NCI-H1092 (cell line): ENCODE measurements around the gene FHAD1.

Experiments
- DNase-seq: peaks from one replicate; lab custom pipeline; 2025; lab: John Stamatoyannopoulos, UW

The FHAD1 gene

DNA sequence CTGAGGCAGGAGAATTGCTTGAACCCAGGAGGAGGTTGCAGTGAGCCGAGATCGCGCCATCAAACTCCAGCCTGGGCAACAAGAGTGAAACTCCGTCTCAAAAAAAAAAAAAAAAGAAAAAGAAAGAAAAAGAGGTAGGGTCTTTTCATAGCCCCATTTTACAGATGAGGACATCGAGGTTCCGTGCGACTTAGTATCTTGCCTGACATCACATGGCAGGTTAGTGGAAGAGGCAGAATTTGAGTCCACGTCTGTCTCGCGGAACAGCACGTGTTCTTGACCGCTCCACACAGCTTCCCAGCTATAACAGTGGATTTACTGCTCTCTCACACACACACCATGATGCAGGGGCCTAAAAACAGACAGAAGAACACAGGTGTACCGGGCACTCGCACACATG is 192.3 kb downstream of the FHAD1 start:
- no peak for DNase-seq

DNA sequence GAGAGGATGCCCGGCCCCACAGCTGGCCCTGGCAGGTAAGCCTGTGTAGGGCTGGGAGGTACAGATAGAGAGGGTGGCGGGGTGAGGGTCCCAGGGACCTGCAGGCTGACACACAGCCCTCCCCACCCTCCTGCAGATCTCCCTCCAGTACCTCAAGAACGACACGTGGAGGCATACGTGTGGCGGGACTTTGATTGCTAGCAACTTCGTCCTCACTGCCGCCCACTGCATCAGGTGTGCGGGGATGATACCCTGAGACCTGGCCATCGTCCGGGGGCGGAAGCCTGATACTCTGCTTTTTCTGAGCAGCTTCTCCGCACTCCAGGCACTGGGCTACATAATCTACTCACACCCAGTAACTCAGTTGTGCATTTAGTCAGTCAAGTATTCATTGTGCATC is 193.3 kb downstream of the FHAD1 start:
- no peak for DNase-seq

DNA sequence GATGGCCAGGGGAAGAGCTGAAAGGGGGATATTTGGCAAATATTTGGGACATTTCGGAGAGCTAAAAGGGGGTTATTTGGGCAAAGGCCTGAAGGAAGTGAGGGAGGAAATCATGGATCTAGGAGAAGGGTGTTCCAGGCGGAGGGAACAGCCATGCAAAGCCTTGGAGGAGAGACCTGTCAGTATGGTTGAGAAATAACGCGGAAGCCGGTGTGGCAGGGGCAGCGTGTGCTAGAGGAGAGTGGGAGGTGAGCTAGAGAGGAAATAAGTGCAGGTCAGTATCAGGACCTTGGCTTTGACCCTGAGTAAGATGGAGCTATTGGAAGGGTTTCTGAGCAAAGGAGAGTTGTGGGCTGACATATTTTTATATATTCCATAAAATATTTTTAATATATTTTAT is 194.2 kb downstream of the FHAD1 start:
- no peak for DNase-seq

DNA sequence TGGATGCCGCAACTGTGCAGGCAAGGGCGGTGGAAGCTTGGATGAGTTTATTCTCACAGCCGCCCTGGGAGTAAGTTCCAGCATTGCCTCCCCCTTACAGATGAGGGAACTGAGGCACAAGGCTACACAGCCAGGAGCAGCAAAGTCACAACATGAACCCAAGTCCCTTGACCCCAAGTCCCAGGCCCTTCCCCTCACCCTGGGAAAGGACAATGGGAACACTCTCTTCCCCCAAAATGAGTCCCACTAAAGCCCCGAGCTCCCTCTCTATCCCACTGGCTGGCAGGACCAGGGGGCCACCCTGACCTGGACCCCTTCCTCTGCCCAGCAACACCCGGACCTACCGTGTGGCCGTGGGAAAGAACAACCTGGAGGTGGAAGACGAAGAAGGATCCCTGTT is 195.1 kb downstream of the FHAD1 start:
- DNase-seq = no peak

DNA sequence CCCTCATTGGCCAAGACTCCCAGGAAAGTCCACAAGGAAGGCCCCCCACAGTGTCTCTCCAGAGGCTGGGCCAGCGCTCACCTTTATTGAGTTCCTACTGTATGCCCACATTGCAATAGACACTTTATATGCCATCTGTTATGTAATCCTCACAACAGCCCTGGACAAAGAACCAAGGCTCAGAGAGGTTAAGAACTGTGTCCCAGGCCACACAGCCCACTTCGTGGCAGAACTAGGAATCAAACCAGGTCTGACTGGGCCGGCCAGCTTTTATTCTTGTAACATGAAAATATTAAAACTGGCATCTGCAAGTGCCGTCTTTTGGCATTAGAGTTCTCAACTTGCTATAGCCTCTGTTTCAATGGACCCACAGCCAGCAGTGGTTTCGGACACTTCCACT is 195.7 kb downstream of the FHAD1 start:
- no peak for DNase-seq

DNA sequence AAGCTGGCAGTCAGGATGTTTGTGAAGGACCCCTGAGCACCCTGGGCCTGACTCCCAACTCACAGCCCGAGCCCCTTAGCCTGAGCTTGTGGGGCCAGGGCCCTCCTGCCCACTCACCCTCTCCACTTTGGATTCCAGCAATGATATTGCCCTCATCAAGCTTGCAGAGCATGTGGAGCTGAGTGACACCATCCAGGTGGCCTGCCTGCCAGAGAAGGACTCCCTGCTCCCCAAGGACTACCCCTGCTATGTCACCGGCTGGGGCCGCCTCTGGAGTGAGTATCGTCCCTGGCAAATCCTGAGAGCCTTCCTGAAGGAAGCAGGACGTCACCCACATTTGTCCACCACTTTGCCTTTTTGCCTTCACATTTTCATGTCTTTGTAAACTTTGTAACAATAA is 196.3 kb downstream of the FHAD1 start:
- DNase-seq = no peak

DNA sequence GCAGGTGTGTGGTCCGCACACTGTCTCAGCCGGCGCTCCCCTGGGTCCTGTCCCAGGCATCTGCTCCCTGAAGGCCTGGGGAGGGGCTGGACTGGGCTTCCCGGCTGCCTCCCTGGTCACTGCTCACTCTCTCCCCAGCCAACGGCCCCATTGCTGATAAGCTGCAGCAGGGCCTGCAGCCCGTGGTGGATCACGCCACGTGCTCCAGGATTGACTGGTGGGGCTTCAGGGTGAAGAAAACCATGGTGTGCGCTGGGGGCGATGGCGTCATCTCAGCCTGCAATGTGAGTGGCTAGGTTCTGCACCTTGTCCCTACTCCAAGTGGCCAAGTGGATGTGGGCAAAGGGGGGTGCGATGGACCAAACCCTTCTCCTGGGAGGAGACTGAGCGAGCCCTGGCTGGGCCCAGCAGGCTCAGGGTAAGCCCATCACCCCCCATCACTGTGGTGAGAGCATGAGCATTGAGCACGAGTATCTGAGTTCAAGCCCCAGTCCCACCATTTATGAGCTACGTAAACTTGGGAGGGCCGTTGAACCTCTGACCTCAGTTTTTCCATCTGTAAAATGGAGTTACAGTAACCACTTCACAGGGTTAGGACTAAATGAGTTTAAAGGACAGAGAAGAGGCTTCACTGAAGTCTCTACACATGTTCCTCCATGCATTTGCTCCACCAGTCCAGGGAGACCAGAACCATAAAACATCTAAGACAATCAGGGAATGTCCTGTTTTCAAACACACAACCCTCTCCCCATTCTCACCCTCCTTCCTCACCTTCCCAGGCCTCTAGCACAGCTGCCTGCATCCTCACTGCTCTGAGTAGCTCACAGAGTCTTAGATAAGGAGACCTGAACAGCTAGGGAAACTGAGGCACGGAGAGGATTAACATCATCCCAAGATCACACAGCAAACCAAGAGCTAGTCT is 197.7 kb downstream of the FHAD1 start:
- no peak for DNase-seq

DNA sequence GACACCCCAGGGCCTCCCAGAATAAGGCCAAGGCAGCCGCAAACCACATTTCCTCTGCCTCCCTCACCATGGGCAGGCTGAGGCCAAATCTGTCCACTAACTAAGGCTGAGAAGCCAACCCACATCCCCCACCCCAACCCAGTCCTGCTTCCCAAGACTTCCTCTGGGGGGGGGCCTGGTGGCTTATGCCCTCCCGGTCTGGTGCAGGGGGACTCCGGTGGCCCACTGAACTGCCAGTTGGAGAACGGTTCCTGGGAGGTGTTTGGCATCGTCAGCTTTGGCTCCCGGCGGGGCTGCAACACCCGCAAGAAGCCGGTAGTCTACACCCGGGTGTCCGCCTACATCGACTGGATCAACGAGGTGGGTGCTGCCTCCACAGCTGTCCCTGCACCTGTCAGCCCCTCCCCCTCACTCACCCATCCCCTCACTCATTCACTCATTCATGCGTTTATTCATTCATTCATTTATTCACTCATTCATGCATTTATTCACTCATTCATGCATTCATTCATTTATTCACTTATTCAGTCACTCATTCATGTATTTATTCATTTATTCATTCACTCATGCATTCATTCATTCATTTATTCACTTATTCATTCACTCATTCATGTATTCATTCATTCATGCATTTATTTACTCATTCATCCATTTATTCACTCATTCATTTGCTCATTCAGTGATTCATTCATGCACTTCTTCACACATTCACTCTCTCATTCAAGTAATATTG is 198.5 kb downstream of the FHAD1 start:
- DNase-seq = no peak

DNA sequence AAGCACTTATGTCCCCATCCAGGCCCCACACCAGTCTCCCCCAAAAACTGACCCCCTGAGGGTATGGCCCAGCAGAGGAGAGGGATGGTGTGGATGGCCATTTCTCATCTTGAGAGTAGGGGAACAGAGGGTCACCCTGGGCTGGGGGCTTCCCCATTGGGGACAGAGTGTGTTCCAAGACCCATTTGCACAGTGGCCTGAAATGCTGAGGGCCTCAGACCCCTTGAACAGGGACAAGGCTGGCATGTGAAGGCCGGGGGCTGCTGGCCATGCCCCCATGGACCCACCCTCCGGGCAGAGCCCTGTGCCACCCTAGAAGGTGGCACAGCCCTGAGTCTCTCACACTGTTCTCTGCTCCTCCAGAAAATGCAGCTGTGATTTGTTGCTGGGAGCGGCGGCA is 199.2 kb downstream of the FHAD1 start:
- DNase-seq = no peak
